Measurements from ENCODE around the gene SMC3.

Gene SMC3

GRCh38 chr10:110553905-110554304 lies 13.6 kb upstream of the SMC3 start:
- WGBS (ENCODE audit: insufficient coverage) = 50% methylated on average over 2 of the region's 2 CpGs
- H3K27ac ChIP-seq (ENCODE audit: insufficient read depth in 1 of 2, low read depth in 1 of 2, low read length in 2 of 2, poor library complexity in 1 of 2, severe bottlenecking in 2 of 2) = no peak overlapping the region

GRCh38 chr10:110556296-110556695 lies 11.2 kb upstream of the SMC3 start:
- no peak for DNase-seq
- WGBS (ENCODE audit: insufficient coverage) = 88% methylated on average over 1 of the region's 1 CpG
- no peak overlapping the region for H3K27ac ChIP-seq (ENCODE audit: insufficient read depth in 1 of 2, low read depth in 1 of 2, low read length in 2 of 2, poor library complexity in 1 of 2, severe bottlenecking in 2 of 2)
- ChIA-PET POLR2A (no interaction called here), CTCF (no interaction called here)
- H3K27me3 ChIP-seq (replicated peaks in 2 of 5; ENCODE audit: control insufficient read depth in 4 of 5, insufficient read depth in 5 of 5, low read length in 4 of 5) = no peaks in the 10 kb centered on the region
- H3K9me3 ChIP-seq (ENCODE audit: control extremely low read depth in 1 of 5, control insufficient read depth in 4 of 5, insufficient read depth in 2 of 5, low read depth in 1 of 5, low read length in 4 of 5) = no peaks in the 10 kb centered on the region
- peaks cover 0 to 6% (median 0%) of the 10 kb centered on the region in 4 experiments for H3K4me1 ChIP-seq (ENCODE audit: control extremely low read depth in 1 of 4, control insufficient read depth in 4 of 4, insufficient read depth in 4 of 4, low read length in 3 of 4)
- no peaks in the 10 kb centered on the region for H3K36me3 ChIP-seq (ENCODE audit: control insufficient read depth in 4 of 4, insufficient read depth in 4 of 4, low read length in 3 of 4)
- no peak overlapping the region for H3K4me3 ChIP-seq (ENCODE audit: control insufficient read depth in 1 of 7, extremely low read depth in 1 of 7, insufficient read depth in 4 of 7, low read depth in 2 of 7, low read length in 6 of 7)

More at GRCh38 chr10:110553905-110554304, 13.6 kb upstream of the SMC3 start:
- Histone ChIP-seq H3K27me3 (replicated peaks in 2 of 5; ENCODE audit: control insufficient read depth in 4 of 5, insufficient read depth in 5 of 5, low read length in 4 of 5) (no peaks in the 10 kb centered on the region), H3K4me1 (ENCODE audit: control extremely low read depth in 1 of 4, control insufficient read depth in 4 of 4, insufficient read depth in 4 of 4, low read length in 3 of 4) (peaks cover 0 to 6% (median 0%) of the 10 kb centered on the region in 4 experiments), H3K36me3 (ENCODE audit: control insufficient read depth in 4 of 4, insufficient read depth in 4 of 4, low read length in 3 of 4) (no peaks in the 10 kb centered on the region), H3K9me3 (ENCODE audit: control extremely low read depth in 1 of 5, control insufficient read depth in 4 of 5, insufficient read depth in 2 of 5, low read depth in 1 of 5, low read length in 4 of 5) (no peaks in the 10 kb centered on the region), H3K4me3 (ENCODE audit: control insufficient read depth in 1 of 7, extremely low read depth in 1 of 7, insufficient read depth in 4 of 7, low read depth in 2 of 7, low read length in 6 of 7) (no peak overlapping the region)
- no peak for DNase-seq
- ChIA-PET CTCF (interaction anchor here (1.5 to 1.7 kb wide), 2 partner anchors 11 to 243 kb away, joined by 4 to 5 read pairs; no protein-coding TSS in a partner anchor), POLR2A (no interaction called here)

- POLR2A ChIA-PET = interaction anchor here (0.6 kb wide), 1 partner anchor 247 kb away, joined by 4 read pairs; no protein-coding TSS in a partner anchor
- H3K4me3 ChIP-seq (ENCODE audit: control insufficient read depth in 1 of 7, extremely low read depth in 1 of 7, insufficient read depth in 4 of 7, low read depth in 2 of 7, low read length in 6 of 7) = no peak overlapping the region
- peak; percentile 77 to 87 (median 86) for DNase-seq
- no peaks in the 10 kb centered on the region for H3K9me3 ChIP-seq (ENCODE audit: control extremely low read depth in 1 of 5, control insufficient read depth in 4 of 5, insufficient read depth in 2 of 5, low read depth in 1 of 5, low read length in 4 of 5)
- CTCF ChIA-PET = interaction anchor here (0.7 to 1.8 kb wide), 5 partner anchors 9 to 739 kb away, joined by 3 to 14 read pairs (median 5); no protein-coding TSS in a partner anchor
- no peaks in the 10 kb centered on the region for H3K36me3 ChIP-seq (ENCODE audit: control insufficient read depth in 4 of 4, insufficient read depth in 4 of 4, low read length in 3 of 4)
- H3K27me3 ChIP-seq (replicated peaks in 2 of 5; ENCODE audit: control insufficient read depth in 4 of 5, insufficient read depth in 5 of 5, low read length in 4 of 5) = no peaks in the 10 kb centered on the region
- H3K4me1 ChIP-seq (ENCODE audit: control extremely low read depth in 1 of 4, control insufficient read depth in 4 of 4, insufficient read depth in 4 of 4, low read length in 3 of 4) = peaks cover 0 to 6% (median 0%) of the 10 kb centered on the region in 4 experiments
- H3K27ac ChIP-seq (ENCODE audit: insufficient read depth in 1 of 2, low read depth in 1 of 2, low read length in 2 of 2, poor library complexity in 1 of 2, severe bottlenecking in 2 of 2) = no peak overlapping the region
- 33% methylated on average over 8 of the region's 9 CpGs for WGBS (ENCODE audit: insufficient coverage)
These were observed 10.4 kb upstream of the SMC3 start for GRCh38 chr10:110556969-110557601.

GRCh38 chr10:110558041-110558440 lies 9.5 kb upstream of the SMC3 start:
- Histone ChIP-seq H3K27me3 (replicated peaks in 2 of 5; ENCODE audit: control insufficient read depth in 4 of 5, insufficient read depth in 5 of 5, low read length in 4 of 5) (no peaks in the 10 kb centered on the region), H3K4me1 (ENCODE audit: control extremely low read depth in 1 of 4, control insufficient read depth in 4 of 4, insufficient read depth in 4 of 4, low read length in 3 of 4) (peaks cover 0 to 6% (median 0%) of the 10 kb centered on the region in 4 experiments), H3K9me3 (ENCODE audit: control extremely low read depth in 1 of 5, control insufficient read depth in 4 of 5, insufficient read depth in 2 of 5, low read depth in 1 of 5, low read length in 4 of 5) (no peaks in the 10 kb centered on the region), H3K4me3 (ENCODE audit: control insufficient read depth in 1 of 7, extremely low read depth in 1 of 7, insufficient read depth in 4 of 7, low read depth in 2 of 7, low read length in 6 of 7) (no peak overlapping the region), H3K27ac (ENCODE audit: insufficient read depth in 1 of 2, low read depth in 1 of 2, low read length in 2 of 2, poor library complexity in 1 of 2, severe bottlenecking in 2 of 2) (no peak overlapping the region), H3K36me3 (ENCODE audit: control insufficient read depth in 4 of 4, insufficient read depth in 4 of 4, low read length in 3 of 4) (no peaks in the 10 kb centered on the region)
- POLR2A ChIA-PET = no interaction called here
- CTCF ChIA-PET = interaction anchor here (0.6 to 1.8 kb wide), 10 partner anchors 8 to 738 kb away, joined by 3 to 14 read pairs (median 4); no protein-coding TSS in a partner anchor
- WGBS (ENCODE audit: insufficient coverage) = 100% methylated on average over 1 of the region's 3 CpGs
- DNase-seq = no peak

- Histone ChIP-seq H3K4me1 (ENCODE audit: control extremely low read depth in 1 of 4, control insufficient read depth in 4 of 4, insufficient read depth in 4 of 4, low read length in 3 of 4) (peaks cover 0 to 6% (median 0%) of the 10 kb centered on the region in 4 experiments), H3K27me3 (replicated peaks in 2 of 5; ENCODE audit: control insufficient read depth in 4 of 5, insufficient read depth in 5 of 5, low read length in 4 of 5) (no peaks in the 10 kb centered on the region), H3K4me3 (ENCODE audit: control insufficient read depth in 1 of 7, extremely low read depth in 1 of 7, insufficient read depth in 4 of 7, low read depth in 2 of 7, low read length in 6 of 7) (no peak overlapping the region), H3K27ac (ENCODE audit: insufficient read depth in 1 of 2, low read depth in 1 of 2, low read length in 2 of 2, poor library complexity in 1 of 2, severe bottlenecking in 2 of 2) (no peak overlapping the region), H3K36me3 (ENCODE audit: control insufficient read depth in 4 of 4, insufficient read depth in 4 of 4, low read length in 3 of 4) (no peaks in the 10 kb centered on the region), H3K9me3 (ENCODE audit: control extremely low read depth in 1 of 5, control insufficient read depth in 4 of 5, insufficient read depth in 2 of 5, low read depth in 1 of 5, low read length in 4 of 5) (no peaks in the 10 kb centered on the region)
- ChIA-PET CTCF (interaction anchor here (1.0 to 1.8 kb wide), 6 partner anchors 11 to 207 kb away, joined by 3 to 5 read pairs (median 4); no protein-coding TSS in a partner anchor), POLR2A (no interaction called here)
- DNase-seq = no peak
- WGBS (ENCODE audit: insufficient coverage) = 100% methylated on average over 2 of the region's 8 CpGs
These were observed 7.5 kb upstream of the SMC3 start for GRCh38 chr10:110560012-110560411.

GRCh38 chr10:110561292-110561691 lies 6.2 kb upstream of the SMC3 start:
- no peak for DNase-seq
- no peaks in the 10 kb centered on the region for H3K9me3 ChIP-seq (ENCODE audit: control extremely low read depth in 1 of 5, control insufficient read depth in 4 of 5, insufficient read depth in 2 of 5, low read depth in 1 of 5, low read length in 4 of 5)
- WGBS (ENCODE audit: insufficient coverage) = 100% methylated on average over 1 of the region's 3 CpGs
- no peak overlapping the region for H3K4me3 ChIP-seq (ENCODE audit: control insufficient read depth in 1 of 7, extremely low read depth in 1 of 7, insufficient read depth in 4 of 7, low read depth in 2 of 7, low read length in 6 of 7)
- H3K4me1 ChIP-seq (ENCODE audit: control extremely low read depth in 1 of 4, control insufficient read depth in 4 of 4, insufficient read depth in 4 of 4, low read length in 3 of 4) = peaks cover 0 to 6% (median under 1%) of the 10 kb centered on the region in 4 experiments
- no peaks in the 10 kb centered on the region for H3K36me3 ChIP-seq (ENCODE audit: control insufficient read depth in 4 of 4, insufficient read depth in 4 of 4, low read length in 3 of 4)
- CTCF ChIA-PET = interaction anchor here (1.3 to 2.1 kb wide), 3 partner anchors 10 to 206 kb away, joined by 4 to 6 read pairs (median 5); no protein-coding TSS in a partner anchor
- no peak overlapping the region for H3K27ac ChIP-seq (ENCODE audit: insufficient read depth in 1 of 2, low read depth in 1 of 2, low read length in 2 of 2, poor library complexity in 1 of 2, severe bottlenecking in 2 of 2)
- H3K27me3 ChIP-seq (replicated peaks in 2 of 5; ENCODE audit: control insufficient read depth in 4 of 5, insufficient read depth in 5 of 5, low read length in 4 of 5) = no peaks in the 10 kb centered on the region
- POLR2A ChIA-PET = no interaction called here

GRCh38 chr10:110562348-110562747 lies 5.1 kb upstream of the SMC3 start:
- 100% methylated on average over 2 of the region's 4 CpGs for WGBS (ENCODE audit: insufficient coverage)
- POLR2A ChIA-PET = no interaction called here
- DNase-seq = no peak
- CTCF ChIA-PET = interaction anchor here (1.1 to 2.1 kb wide), 2 partner anchors 14 to 16 kb away, joined by 4 to 6 read pairs; no protein-coding TSS in a partner anchor
- Histone ChIP-seq H3K4me1 (ENCODE audit: control extremely low read depth in 1 of 4, control insufficient read depth in 4 of 4, insufficient read depth in 4 of 4, low read length in 3 of 4) (peaks cover 0 to 14% (median 4%) of the 10 kb centered on the region in 4 experiments), H3K27me3 (replicated peaks in 2 of 5; ENCODE audit: control insufficient read depth in 4 of 5, insufficient read depth in 5 of 5, low read length in 4 of 5) (no peaks in the 10 kb centered on the region), H3K9me3 (ENCODE audit: control extremely low read depth in 1 of 5, control insufficient read depth in 4 of 5, insufficient read depth in 2 of 5, low read depth in 1 of 5, low read length in 4 of 5) (no peaks in the 10 kb centered on the region), H3K4me3 (ENCODE audit: control insufficient read depth in 1 of 7, extremely low read depth in 1 of 7, insufficient read depth in 4 of 7, low read depth in 2 of 7, low read length in 6 of 7) (no peak overlapping the region), H3K36me3 (ENCODE audit: control insufficient read depth in 4 of 4, insufficient read depth in 4 of 4, low read length in 3 of 4) (no peaks in the 10 kb centered on the region), H3K27ac (ENCODE audit: insufficient read depth in 1 of 2, low read depth in 1 of 2, low read length in 2 of 2, poor library complexity in 1 of 2, severe bottlenecking in 2 of 2) (no peak overlapping the region)
